HG02884 (cell line): Measurements from ENCODE around the gene NCOA6.
A peak's percentile ranks its signal among the peaks of the same experiment; 100 is the strongest.

Source experiments
- ATAC-seq: cut with Tn5 transposase; IDR thresholded peaks from one replicate; pipeline ENCODE4 v1.9.1; 2021; ENCODE audit warnings: mild to moderate bottlenecking, moderate library complexity; ENCODE audit not compliant: unreplicated experiment

The NCOA6 gene

DNA sequence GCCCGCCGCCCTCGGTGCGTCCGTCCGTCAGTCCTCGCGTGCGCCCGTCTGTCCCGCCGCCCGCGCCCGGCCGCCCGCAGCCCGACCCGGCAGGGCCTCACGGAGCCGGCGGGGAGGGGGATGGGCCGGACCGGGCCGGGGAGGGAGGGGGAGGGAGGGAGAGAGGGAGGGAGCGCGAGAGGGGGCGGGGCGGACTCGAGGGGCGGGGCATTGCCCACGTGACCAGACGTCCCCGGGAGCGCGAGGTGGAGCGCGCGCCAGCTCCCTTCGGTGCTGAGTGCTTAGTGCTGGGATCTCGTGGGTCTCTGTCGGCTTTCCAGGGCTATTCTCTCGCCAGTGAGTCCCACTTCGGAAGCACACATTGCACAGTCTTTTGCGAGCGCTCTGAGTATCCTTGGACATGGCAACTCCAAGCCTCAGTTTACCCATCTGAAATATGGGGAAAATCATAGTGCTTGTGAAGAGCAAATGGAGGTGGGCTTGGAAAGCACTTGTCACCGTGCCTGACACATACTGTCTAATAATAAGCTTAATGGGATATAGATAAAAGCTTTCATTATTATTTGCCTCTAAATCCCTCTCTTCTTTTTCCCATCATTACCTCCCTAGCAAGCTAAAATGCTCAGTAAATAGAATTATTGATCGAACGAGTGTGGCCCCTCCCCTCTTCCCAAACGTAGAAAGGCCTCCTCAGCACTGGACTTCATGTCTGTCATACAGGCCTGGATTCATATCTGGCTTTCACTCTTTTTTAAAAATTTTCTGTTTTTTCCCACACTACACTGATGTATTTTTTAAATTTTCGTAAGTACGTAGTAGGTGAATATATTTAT is at the start of gene NCOA6:
NCOA6 (minus strand) TSS at position 122 of the 833 bp plus-strand sequence. CDS start 43,296 bp downstream, outside the sequence.
- peak; percentile 36 for ATAC-seq

DNA sequence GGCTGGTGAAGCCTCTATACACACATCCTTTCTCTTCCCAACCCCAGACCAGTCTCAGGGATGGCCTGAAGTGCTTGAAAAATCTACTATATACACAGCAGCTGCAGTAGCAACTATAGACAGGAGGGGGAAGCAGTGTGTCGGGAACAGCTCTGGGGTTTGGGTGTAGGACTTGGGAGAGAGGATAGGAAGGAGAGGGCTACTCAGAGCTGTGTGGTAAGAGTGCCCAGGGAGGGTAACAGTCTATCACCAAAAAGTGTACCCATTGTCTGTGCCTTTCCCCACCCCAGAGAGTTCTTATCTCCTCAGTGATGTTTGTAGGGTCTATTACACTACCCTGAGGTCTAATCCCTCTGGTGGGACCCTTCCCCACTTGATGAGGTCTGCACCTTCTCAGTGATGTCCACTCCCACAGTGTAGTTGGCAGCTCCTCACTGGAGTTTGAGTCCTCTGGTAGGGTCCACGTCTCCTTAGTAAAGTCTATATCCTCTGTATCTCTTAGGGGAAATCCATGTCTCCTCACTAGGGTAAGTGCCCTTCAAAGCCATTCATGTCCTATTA is 48.7 kb upstream of the NCOA6 start:
- ATAC-seq: no peak

DNA sequence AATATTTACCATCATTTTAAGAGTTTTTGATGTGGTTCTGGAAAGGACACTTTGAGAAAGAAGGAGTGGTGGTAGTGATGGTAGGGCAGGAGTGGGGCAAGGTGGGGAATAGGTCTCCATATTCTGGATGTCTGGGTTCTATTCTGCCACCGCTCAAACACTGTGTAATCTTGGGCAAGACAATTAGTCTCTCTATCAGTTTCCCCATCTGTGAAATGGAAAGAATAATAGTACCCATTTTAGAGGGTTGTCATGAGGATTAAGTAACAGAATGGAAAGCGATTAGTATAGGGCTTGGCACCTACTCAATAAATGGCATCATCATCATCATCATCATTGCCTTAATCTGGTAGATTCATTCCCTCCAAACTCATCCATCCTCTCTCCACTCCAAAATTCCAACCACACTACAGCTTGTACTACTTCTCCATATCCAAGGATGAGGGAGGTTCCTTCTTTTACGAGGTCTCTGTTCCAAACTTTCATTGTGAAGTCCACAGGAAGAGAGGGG is 48.2 kb upstream of the NCOA6 start:
- no peak for ATAC-seq

DNA sequence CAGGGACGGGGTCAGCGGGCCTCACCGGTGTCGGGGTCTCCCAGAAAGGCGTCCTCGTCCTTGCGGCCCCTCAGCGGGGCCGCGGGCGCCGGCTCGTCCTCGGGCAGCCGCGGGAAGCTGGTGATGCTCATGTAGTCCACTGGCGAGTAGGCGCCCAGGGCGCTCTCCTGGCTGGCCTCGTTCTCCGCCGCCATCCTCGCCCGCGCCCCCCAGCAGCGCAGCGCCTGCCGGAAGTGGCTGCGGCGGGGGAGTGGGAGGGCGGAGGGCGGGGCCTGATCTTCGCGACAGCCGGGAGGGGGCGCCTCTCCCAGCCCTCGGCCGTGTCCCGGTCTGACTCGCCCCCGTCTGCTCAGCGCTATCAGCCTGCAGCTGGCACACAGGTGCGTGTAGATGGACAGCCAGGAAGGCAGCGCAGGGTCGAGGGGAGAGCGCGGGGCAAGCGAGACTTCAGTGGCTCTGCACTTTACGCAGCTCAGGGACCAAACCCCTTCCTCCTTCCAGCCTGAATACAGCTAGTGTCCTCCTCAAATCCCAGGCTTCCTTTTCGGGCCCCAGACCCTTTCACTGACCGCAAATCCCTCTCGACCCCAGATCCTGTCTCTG is 47.3 kb upstream of the NCOA6 start, which contains the start of gene GGT7:
GGT7 (minus strand) TSS at position 235 of the 603 bp plus-strand sequence; CDS start at position 194, 41 bp downstream.
- ATAC-seq: no peak

DNA sequence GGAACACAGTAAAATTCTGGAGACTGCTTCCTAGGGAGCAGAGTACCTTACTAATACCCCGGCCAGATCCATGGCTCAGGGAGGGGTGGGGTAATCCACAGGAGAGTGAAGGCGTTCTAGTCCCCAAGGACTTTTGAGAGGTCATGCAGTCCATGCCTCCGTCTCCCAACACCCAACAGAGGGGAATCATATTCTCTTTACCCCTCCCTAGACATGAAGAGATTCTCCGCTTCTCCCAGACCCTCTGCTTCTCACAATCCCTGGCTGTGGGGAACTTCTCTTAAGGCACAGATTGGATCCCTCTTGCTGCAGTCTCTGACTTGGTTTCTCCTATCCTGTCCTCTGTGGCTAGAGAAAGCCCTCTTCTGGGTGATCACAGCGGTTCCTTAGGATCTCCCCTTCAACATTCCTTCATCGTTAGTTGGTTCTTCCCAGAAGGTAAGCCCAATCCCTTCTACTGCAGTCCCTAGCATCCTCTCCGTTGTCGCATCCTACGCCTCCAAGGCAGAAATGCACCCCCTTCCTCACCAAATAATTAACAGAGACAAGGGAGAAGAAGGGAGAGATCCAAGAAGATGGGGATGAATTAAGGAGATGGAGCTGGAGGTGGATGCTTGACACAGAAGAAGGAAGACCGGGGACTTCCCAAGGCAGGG is 46.6 kb upstream of the NCOA6 start:
- ATAC-seq: no peak

DNA sequence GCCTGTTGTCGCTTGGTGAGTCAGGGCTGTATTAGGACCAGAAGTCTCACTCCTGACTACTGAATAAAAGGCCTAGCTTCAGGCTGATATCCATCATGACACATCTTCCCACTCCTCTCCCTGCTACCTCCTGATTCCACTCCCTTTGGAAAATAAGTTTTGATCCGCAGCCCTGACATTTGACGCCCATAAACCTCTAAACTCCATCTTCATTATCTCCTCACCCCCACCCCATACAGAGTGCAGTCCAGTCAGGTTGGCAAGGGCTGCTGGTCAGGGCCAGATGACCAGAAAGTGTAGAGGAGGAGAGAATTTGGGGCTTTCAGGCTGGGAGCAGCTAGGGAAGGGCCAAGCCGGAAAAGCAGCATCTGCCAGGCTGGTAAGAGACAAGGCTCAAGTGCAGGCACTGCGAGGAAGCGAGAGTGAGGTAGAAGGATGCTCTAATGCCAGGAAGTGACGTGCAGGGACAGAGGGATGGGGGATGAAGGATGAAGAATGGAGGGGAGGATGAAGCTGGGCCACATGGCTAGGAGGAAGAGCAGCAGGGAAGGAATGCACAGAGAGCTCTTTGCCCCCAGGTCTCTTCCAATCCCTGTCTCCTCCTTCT is 46.0 kb upstream of the NCOA6 start:
- ATAC-seq: no peak

DNA sequence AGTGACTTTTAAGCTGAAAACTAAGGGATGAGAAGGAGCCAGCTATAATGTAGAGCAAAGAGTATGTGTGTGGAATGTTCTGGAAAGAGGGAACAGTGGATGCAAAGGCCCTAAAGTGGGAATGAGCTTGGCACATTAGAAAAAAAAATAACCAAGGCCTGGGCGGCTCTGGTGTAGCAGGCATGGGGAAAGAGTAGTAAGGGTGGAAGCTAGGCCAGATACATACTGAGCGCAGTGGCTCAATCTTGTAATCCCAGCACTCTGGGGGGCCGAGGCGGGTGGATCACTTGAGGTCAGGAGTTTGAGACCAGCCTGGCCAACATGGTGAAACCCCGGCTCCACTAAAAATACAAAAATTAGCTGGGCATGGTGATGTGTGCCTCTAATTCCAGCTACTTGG is 38.8 kb upstream of the NCOA6 start:
- ATAC-seq: no peak

DNA sequence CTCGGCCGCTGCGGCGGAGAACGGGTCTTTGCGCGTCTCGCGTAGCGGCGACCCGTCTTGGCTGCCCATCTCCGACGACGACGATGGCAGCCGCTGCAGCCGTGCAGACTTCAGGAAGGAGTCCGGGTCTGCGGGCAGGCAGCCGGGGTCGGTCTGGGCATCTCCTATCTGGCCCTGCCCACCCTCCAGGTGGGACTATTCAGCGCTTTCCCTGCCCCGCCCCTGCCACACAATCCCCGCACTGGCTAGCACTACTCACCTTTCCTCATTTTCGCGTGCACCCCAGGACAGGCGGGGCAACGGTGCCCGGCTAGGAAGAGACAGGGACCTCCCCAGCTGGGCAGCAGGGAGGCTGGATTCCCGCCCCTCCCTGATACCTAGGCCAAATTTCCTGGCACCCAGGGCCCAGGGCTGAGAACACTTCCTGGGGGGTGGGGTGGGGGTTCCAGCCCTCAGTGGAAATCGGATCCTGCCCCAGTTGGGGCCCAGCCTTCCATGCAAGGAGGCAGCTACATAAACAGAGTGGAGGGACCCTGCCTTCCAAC is 38.0 kb upstream of the NCOA6 start:
- ATAC-seq: no peak

DNA sequence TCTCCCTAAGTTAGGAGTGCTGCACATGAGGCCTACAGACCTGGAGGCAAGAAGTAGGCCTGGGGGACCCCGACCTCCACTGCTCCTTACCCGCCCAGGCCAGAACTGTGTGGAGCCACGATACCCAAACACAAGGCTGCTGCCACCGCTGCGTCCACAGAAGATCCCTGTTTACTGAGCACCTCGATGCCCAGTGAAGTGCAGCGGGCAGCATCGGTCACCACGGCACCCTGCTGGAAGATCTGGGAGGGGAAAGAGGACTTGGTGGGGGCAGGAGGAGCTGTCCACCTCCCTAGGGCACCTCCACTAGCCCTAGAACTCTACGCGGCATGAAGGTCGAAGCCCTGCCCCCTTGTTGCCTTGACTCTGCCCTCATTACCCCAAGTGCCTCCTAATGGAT is 37.3 kb upstream of the NCOA6 start:
- ATAC-seq: no peak

DNA sequence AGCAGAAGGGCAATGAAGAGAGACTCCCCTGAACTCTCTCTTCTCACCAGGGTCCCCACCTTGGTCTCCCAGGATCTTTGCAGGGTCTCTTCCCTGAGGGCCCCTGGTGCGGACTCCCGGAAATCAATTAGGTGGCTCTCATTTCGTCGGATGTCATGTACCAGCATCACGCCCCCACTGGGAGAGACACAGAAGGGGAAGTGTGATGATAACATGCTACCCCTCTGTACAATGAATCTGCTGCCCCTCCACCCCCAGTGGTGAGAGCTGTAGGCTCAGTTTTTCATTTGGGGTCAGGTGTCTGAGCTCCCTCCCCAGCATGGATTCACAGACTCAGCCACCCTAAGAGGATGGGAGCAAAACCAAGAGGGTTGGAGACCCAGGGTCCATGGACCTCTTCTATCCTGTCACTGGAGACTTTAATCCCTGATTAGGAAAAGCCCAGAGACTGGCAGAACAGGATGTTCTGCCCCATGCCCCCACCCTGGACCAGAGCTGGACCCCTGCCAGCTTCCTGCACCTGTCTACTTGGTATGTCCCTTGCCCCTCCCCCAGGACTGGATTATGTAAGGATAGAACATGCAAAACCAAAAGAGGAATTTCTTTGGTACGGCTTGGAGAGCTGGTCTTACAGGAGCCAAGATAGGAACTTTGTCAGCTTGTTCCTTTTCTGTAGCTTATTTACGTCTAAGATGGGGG is 36.1 kb upstream of the NCOA6 start:
- no peak for ATAC-seq

DNA sequence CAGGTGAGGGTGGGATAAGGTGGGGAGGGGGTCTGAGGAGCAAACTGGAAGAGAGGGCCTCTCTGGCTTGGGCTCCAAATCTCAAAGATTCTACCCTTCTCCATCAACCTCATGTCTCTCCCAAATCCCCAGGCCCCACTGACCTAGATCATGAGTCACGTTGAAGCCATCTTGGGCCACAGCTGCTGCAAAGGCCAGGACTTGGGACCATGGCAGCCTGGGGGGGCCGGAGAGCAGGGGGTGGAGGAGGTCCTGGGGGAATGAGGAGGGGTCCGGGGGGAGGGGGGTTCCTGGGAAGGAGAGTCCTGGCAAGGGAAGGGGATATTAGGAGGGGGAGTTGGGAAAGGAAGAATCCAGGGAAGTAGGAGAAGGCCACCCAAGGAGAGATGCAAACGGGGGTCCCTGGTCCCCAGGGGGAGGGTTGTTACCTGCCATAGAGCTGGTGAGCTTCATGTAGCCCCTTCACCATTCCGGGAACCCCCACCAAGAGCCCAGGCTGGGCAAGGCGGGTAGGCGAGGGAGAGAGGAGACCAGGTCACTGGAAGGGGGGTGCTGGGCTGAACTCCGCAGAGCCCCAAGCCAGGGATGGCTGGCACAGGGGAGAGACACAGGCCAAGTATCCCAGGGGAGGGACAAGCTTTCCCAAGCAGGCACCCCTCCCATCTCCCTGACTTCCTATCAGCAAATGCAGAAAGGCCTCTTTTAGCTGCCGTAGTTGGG is 34.5 kb upstream of the NCOA6 start:
- ATAC-seq: no peak

DNA sequence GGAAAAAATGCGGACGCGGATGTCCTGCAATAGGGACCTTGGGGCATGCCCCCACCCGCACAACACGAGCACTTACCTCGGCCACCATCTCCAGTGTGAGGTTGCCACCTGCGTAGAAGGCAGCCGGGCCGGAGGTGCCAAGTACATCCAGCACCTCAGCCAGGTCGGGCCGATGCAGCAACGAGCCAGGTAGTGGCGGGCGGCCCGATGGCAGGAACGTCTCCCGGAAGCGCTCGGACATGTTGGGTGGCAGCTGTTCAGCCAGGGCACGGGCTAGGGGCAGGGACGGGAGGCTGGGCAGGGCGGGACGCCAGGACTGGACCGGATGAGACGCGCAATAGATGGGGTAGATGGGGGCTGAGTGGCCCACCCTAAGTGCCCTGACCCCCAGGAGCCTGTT is 33.9 kb upstream of the NCOA6 start:
- ATAC-seq: no peak

DNA sequence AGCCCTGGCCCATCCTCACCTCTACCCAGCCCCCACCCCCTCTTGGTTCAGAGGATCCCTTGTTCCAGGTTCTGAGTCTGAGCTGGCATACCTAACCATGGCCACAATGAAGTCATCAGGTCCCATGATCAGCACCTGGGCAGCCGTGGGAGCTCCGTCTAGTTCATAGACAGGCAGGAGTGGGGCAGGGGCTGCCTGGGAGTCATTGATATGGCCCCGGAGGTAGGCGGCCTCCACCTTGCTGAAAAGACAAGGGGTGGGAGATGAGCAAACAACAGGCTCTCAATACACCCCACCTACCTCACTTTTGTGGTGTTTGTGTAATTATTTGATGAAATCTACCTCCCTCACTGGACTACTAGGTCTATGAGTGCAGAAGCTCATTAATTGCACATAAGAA is 26.8 kb upstream of the NCOA6 start:
- no peak for ATAC-seq

DNA sequence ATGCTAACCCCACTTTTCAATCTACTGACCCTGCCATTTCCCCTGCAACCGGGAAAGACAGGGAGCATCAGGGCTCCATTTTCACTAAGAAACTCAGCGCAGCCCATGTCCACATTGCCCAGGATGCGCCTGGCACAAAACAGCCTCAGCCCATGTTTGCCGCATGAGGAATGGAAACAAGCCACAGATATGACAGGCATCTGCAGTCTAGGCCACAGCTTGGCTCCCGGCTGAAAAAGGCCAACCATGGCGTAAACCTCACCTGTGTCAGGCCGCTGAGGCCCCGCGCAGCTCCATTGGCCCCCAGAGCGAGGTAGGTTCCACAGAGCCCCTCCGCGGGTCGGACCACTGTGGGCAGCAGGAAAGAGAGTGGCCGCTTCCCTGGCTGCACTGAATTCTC is 25.5 kb upstream of the NCOA6 start:
- no peak for ATAC-seq

DNA sequence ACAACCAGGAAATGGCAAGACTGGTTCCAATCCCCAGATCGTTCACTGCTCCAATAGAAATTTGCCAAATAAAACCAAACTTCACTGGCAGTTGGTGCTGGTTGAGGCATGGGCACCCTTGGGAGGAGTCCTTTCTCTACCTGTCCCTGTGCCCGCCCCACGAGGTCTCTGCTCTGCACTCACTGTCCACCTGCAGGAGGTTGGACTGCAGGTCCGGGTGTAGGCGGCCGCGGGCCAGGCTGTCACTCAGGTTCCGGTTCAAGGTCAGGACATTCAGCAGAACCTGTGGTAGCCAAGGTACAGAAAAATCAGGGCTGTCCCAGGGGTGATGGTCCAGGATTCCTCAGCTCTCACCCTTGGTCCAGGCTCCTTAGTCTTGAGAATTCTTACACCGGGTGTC is 24.3 kb upstream of the NCOA6 start:
- no peak for ATAC-seq

DNA sequence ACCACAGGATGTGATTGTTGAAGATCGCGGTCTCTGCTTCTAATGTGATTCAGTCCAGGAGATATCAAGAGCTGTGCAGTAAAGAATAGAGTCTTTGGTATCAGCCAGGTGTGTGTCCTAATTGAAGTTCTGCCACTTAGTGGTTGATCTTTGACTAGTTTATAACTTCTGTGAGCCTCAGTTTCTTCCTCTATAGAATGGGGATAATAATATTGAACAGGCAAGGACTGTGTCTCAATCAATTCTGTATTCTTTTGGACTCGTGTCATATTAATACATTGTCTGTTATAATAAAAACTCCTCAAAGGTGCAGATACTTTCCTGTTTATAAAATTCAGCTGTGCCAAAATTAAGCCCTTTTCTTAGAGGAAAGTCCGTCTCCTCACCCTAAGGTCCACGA is 23.1 kb upstream of the NCOA6 start:
- ATAC-seq: no peak

DNA sequence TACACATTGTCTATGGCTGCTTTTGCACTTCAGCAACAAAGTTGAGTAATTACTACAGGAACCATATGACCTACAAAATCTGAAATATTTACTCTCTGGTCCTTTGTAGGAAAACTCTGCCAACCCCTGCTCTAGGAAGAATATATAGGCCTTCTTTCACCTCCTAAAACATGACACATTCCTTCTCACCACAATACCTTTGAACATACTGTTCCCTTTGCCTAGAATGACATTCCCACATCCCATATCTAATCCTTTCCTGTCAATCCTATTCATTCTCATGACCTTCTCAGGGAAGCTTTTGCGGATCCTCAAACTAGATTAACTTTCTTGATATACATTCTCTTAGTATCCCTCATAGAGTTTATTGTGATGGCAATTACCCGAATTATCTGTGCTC is 18.0 kb upstream of the NCOA6 start:
- ATAC-seq: no peak

DNA sequence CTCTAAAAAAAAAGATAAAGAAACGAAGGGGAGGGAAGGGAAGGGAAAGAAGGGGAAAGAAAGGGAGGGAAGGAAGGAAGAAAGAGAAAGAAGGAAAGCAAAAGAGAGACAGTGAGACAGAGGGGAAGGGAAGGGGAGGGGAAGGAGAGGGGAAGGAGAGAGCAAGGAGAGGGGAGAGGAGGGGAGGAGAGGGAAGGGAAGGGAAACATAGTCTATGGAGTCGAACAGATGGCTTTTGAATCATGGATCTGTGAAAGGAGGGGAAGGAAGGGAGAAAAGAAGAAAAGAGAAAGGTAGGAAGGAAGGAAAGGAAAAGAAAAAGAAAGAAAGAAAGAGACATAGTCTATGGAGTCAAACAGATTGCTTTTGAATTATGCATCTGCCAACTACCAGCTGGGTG is 16.7 kb upstream of the NCOA6 start:
- ATAC-seq: no peak

DNA sequence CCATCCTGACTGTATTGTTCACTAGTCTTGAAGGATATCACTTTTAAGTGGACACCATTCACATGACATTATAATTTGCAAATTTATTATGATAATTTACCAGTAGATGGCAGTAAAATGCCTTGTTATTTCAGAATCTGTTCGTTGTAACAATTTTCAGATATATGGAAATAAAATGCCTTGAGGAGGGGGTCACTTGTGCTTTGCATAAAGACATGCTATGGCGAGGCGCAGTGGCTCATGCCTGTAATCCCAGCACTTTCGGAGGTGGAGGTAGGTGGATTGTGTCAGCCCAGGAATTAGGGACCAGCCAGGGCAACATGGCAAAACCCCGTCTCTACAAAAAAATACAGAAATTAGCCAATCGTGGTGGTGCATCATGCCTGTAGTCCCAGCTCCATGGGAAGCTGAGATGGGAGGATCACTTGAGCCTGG is 9.0 kb upstream of the NCOA6 start:
- no peak for ATAC-seq
